IMR-90 (cell line): ENCODE measurements around the gene C19orf73. TPM values are rescaled to one million over a fixed set of nuclear protein-coding genes. Genes with fewer than 3 reads are reported as not detected.

Experiments
- ATAC-seq: fragments of 200-7000 bp; cut with Tn5 transposase; 2 replicates; pipeline ENCODE4 v1.9.1; 2020; ENCODE audit warnings: low read depth, mild to moderate bottlenecking, moderate library complexity
- BruUV-seq: library from RNA; stranded (reverse); fragments of 400-500 nt; replicated peaks from 2 replicates; lab custom pipeline; 2021; lab: Mats Ljungman, UMichigan
- CTCF ChIA-PET: fragments of 300-600 bp; formaldehyde crosslinking; extraction: SDS; loops from one replicate; lab custom pipeline; 2021; ENCODE audit warnings: antibody characterized with exemption; lab: Yijun Ruan, JAX
- POLR2A ChIA-PET: fragments of 300-600 bp; sonication (Branson Sonifier 250); formaldehyde crosslinking; loops from one replicate; lab custom pipeline; 2022; ENCODE audit warnings: antibody characterized with exemption; ENCODE audit not compliant: unreplicated experiment; lab: Charles Lee
- DNase-seq: peaks from one replicate; pipeline ENCODE4 v3.0.0; 2013
- H2AFZ ChIP-seq: replicated peaks from 2 replicates; pipeline ENCODE3; 2013; ENCODE audit warnings: low read length, mild to moderate bottlenecking; ENCODE audit not compliant: poor library complexity
- H2AK5ac ChIP-seq: 2 replicates; pipeline ENCODE4 v1.6.1; 2013; ENCODE audit warnings: low read depth, low read length, inconsistent platforms
- H2AK9ac ChIP-seq: replicated peaks from 2 replicates; pipeline ENCODE3; 2013; ENCODE audit warnings: mild to moderate bottlenecking, low read depth, low read length, moderate library complexity; ENCODE audit not compliant: poor library complexity
- H2BK120ac ChIP-seq: 2 replicates; pipeline ENCODE4 v1.6.1; 2013; ENCODE audit warnings: low read depth, low read length, inconsistent platforms
- H2BK15ac ChIP-seq: 3 replicates; pipeline ENCODE4 v1.6.1; 2013; ENCODE audit warnings: low read depth, low read length, inconsistent platforms
- H2BK20ac ChIP-seq: 2 replicates; pipeline ENCODE4 v1.6.1; 2013; ENCODE audit warnings: low read depth, mild to moderate bottlenecking, inconsistent platforms, low read length, moderate library complexity
- H2BK5ac ChIP-seq: 2 replicates; pipeline ENCODE4 v1.6.1; 2013; ENCODE audit warnings: mild to moderate bottlenecking, low read depth, low read length, inconsistent platforms; ENCODE audit not compliant: poor library complexity, severe bottlenecking
- H3K14ac ChIP-seq: replicated peaks from 2 replicates; pipeline ENCODE4 v1.6.1; 2013; ENCODE audit warnings: low read depth, low read length, inconsistent platforms
- H3K18ac ChIP-seq: 2 replicates; pipeline ENCODE4 v1.6.1; 2013; ENCODE audit warnings: low read depth, low read length, control low read depth
- H3K23ac ChIP-seq: 2 replicates; pipeline ENCODE4 v1.6.1; 2013; ENCODE audit warnings: low read depth, low read length, inconsistent platforms
- H3K27ac ChIP-seq: 2 replicates; pipeline ENCODE4 v1.5.1; 2013; ENCODE audit warnings: mild to moderate bottlenecking, control low read depth, low read length; ENCODE audit not compliant: insufficient read depth
- H3K27me3 ChIP-seq: 2 replicates; pipeline ENCODE4 v1.6.1; 2013; ENCODE audit warnings: low read length; ENCODE audit not compliant: control insufficient read depth, insufficient read depth
- H3K36me3 ChIP-seq: 2 replicates; pipeline ENCODE4 v1.6.1; 2013; ENCODE audit warnings: low read length, mixed read lengths; ENCODE audit not compliant: control insufficient read depth, insufficient read depth
- H3K4ac ChIP-seq: 2 replicates; pipeline ENCODE4 v1.6.1; 2013; ENCODE audit warnings: low read depth, low read length, inconsistent platforms
- H3K4me1 ChIP-seq: 2 replicates; pipeline ENCODE4 v1.6.1; 2013; ENCODE audit warnings: low read length, mixed read lengths; ENCODE audit not compliant: control insufficient read depth, insufficient read depth
- H3K4me2 ChIP-seq: 2 replicates; pipeline ENCODE4 v1.6.1; 2013; ENCODE audit warnings: low read depth, mild to moderate bottlenecking, control low read depth, low read length, moderate library complexity
- H3K4me3 ChIP-seq: 2 replicates; pipeline ENCODE4 v1.5.1; 2013; ENCODE audit warnings: low read depth, mild to moderate bottlenecking, control low read depth, low read length, moderate library complexity; ENCODE audit not compliant: insufficient read depth
- H3K56ac ChIP-seq: 2 replicates; pipeline ENCODE4 v1.6.1; 2013; ENCODE audit warnings: low read length, inconsistent platforms; ENCODE audit not compliant: insufficient read depth; ENCODE audit errors: extremely low read depth
- H3K79me1 ChIP-seq, 2 experiments: 2 replicates each; pipeline ENCODE4 v1.6.1; 2013; ENCODE audit warnings: low read length in 2 of 2, inconsistent platforms in 1 of 2, low read depth in 1 of 2
- H3K9ac ChIP-seq: 2 replicates; pipeline ENCODE4 v1.6.1; 2013; ENCODE audit warnings: low read depth, low read length, control low read depth
- H3K9me1 ChIP-seq: 2 replicates; pipeline ENCODE4 v1.6.1; 2013; ENCODE audit warnings: low read length, inconsistent platforms; ENCODE audit not compliant: insufficient read depth
- H3K9me3 ChIP-seq: 2 replicates; pipeline ENCODE4 v1.6.1; 2013; ENCODE audit warnings: low read length; ENCODE audit not compliant: control insufficient read depth, insufficient read depth
- H4K20me1 ChIP-seq: 2 replicates; pipeline ENCODE4 v1.6.1; 2013; ENCODE audit warnings: low read length, inconsistent platforms; ENCODE audit not compliant: insufficient read depth
- H4K5ac ChIP-seq: 2 replicates; pipeline ENCODE4 v1.6.1; 2013; ENCODE audit warnings: mild to moderate bottlenecking, low read depth, low read length, control low read depth
- H4K8ac ChIP-seq, 2 experiments: 2 replicates each; pipeline ENCODE4 v1.6.1; 2013; ENCODE audit warnings: low read depth in 2 of 2, low read length in 2 of 2, control low read depth in 1 of 2, inconsistent platforms in 1 of 2
- H4K91ac ChIP-seq: 2 replicates; pipeline ENCODE4 v1.6.1; 2013; ENCODE audit warnings: low read depth, low read length, inconsistent platforms; ENCODE audit not compliant: insufficient read depth
- BHLHE40 ChIP-seq: fragments of 150-350 bp; IDR thresholded peaks from 2 replicates; pipeline ENCODE4 v1.6.1; 2016; ENCODE audit warnings: mild to moderate bottlenecking, low read depth, low read length
- CEBPB ChIP-seq: IDR thresholded peaks from 2 replicates; pipeline ENCODE4 v1.6.1; 2012; ENCODE audit warnings: low read depth, low read length, improper control_type of control experiment
- CHD1 ChIP-seq: IDR thresholded peaks from 2 replicates; pipeline ENCODE4 v1.6.1; 2012; ENCODE audit warnings: low read depth, low read length, improper control_type of control experiment
- FOS ChIP-seq: fragments of 150-350 bp; IDR thresholded peaks from 2 replicates; pipeline ENCODE4 v1.6.1; 2016; ENCODE audit warnings: low read depth, low read length
- MAZ ChIP-seq: IDR thresholded peaks from 2 replicates; pipeline ENCODE4 v1.6.1; 2012; ENCODE audit warnings: low read depth, mild to moderate bottlenecking, low read length, improper control_type of control experiment, moderate library complexity, borderline replicate concordance
- MXI1 ChIP-seq: IDR thresholded peaks from 2 replicates; pipeline ENCODE4 v1.6.1; 2012; ENCODE audit warnings: low read depth, mild to moderate bottlenecking, low read length, moderate library complexity, borderline replicate concordance
- NFE2L2 ChIP-seq: fragments of 150-350 bp; IDR thresholded peaks from 2 replicates; pipeline ENCODE4 v1.6.1; 2016; ENCODE audit warnings: low read depth, mild to moderate bottlenecking, low read length
- POLR2A ChIP-seq: IDR thresholded peaks from 2 replicates; pipeline ENCODE4 v1.6.1; 2012; ENCODE audit warnings: mild to moderate bottlenecking, low read depth, low read length
- RAD21 ChIP-seq: IDR thresholded peaks from 2 replicates; pipeline ENCODE4 v1.6.1; 2012; ENCODE audit warnings: low read length, improper control_type of control experiment
- RCOR1 ChIP-seq: IDR thresholded peaks from 2 replicates; pipeline ENCODE4 v1.6.1; 2012; ENCODE audit warnings: mild to moderate bottlenecking, low read length, improper control_type of control experiment; ENCODE audit not compliant: insufficient replicate concordance
- RFX5 ChIP-seq: IDR thresholded peaks from 2 replicates; pipeline ENCODE4 v1.8.0; 2012; ENCODE audit warnings: low read depth, mild to moderate bottlenecking, low read length, moderate library complexity
- SMC3 ChIP-seq: fragments of 150-350 bp; IDR thresholded peaks from 2 replicates; pipeline ENCODE4 v1.6.1; 2016; ENCODE audit warnings: low read depth, mild to moderate bottlenecking, antibody characterized with exemption, low read length, moderate library complexity
- USF2 ChIP-seq: fragments of 150-350 bp; IDR thresholded peaks from 2 replicates; pipeline ENCODE4 v1.6.1; 2017; ENCODE audit warnings: mild to moderate bottlenecking, antibody characterized with exemption, low read length, low read depth
- WGBS, 2 experiments: methylation state at CpG; one replicate each; pipeline versions ENCODE4 v1.1.5 to v1.1.7; 2013; ENCODE audit warnings: missing lambda C conversion rate in 2 of 2; ENCODE audit not compliant: insufficient read length in 1 of 2; ENCODE audit errors: extremely low coverage in 2 of 2; 5-methylcytosine and 5-hydroxymethylcytosine counted together
- dilution Hi-C: fragments of 300-500 bp; cut with HindIII; formaldehyde crosslinking; loops from one replicate; pipeline ENCODE4 v1.14.3; 2018; ENCODE audit warnings: low sequenced_read_pairs; ENCODE audit not compliant: unreplicated experiment
- in situ Hi-C: fragments of 300-500 bp; cut with MboI; formaldehyde crosslinking; loops from 3 replicates; pipeline ENCODE4 v1.14.3; 2019; ENCODE audit warnings: low sequenced_read_pairs, inconsistent platforms, mixed read lengths
- intact Hi-C: fragments of 100-400 bp; cut with micrococcal nuclease; formaldehyde crosslinking; loops from 2 replicates; pipeline ENCODE4 v1.10.0; 2022
- polyA plus RNA-seq, 3 experiments: library from polyadenylated mRNA; depleted of rRNA; stranded (reverse); fragments of >200 nt; gene quantifications; 2 replicates each; pipeline ENCODE4 v1.2.3, GENCODE V29; 2012; ENCODE audit warnings: low replicate concordance in 1 of 3
- total RNA-seq: library from RNA; depleted of rRNA; stranded (reverse); fragments of >200 nt; gene quantifications from 2 replicates; pipeline ENCODE4 v1.2.3, GENCODE V29; 2012
- TF ChIP-seq, protein P1 (sequence below): fragments of 150-350 bp; IDR thresholded peaks from 2 replicates; pipeline ENCODE4 v1.6.1; 2016; ENCODE audit warnings: low read depth, mild to moderate bottlenecking, low read length, moderate library complexity, borderline replicate concordance

The C19orf73 gene
- total and polyA plus RNA-seq, 2 of the 4 experiments (the other 2 are of a cell fraction), result 1.2 TPM; not detected in 1

- TF ChIP-seq, protein P1, sequence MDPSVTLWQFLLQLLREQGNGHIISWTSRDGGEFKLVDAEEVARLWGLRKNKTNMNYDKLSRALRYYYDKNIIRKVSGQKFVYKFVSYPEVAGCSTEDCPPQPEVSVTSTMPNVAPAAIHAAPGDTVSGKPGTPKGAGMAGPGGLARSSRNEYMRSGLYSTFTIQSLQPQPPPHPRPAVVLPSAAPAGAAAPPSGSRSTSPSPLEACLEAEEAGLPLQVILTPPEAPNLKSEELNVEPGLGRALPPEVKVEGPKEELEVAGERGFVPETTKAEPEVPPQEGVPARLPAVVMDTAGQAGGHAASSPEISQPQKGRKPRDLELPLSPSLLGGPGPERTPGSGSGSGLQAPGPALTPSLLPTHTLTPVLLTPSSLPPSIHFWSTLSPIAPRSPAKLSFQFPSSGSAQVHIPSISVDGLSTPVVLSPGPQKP, result no peak
- TF ChIP-seq NFE2L2, result no peak
- TF ChIP-seq FOS, result no peak
- no peak for TF ChIP-seq MAZ
- TF ChIP-seq POLR2A, result no peak
Measured at GRCh38 chr19:49168421-49168820, 49.5 kb upstream of the C19orf73 start (continued).

GRCh38 chr19:49167857-49168409, 49.0 kb upstream of the C19orf73 start:
- Histone ChIP-seq H4K91ac (no peak overlapping the region), H3K4me2 (no peak overlapping the region), H3K4ac (no peak overlapping the region), H3K36me3 (peaks cover 36% of the 10 kb centered on the region), H4K5ac (no peak overlapping the region), H3K79me1 (no peaks in the 10 kb centered on the region), H3K27me3 (no peaks in the 10 kb centered on the region), H2AK5ac (no peak overlapping the region), H3K18ac (no peak overlapping the region), H3K4me1 (no peaks in the 10 kb centered on the region), H2BK5ac (no peak overlapping the region), H3K23ac (no peak overlapping the region), H2AFZ (no peak overlapping the region), H3K27ac (no peak overlapping the region), H2BK20ac (no peak overlapping the region), H2AK9ac (no peak overlapping the region), H3K56ac (no peak overlapping the region), H4K20me1 (no peaks in the 10 kb centered on the region), H4K8ac (no peak overlapping the region), H3K9me3 (no peaks in the 10 kb centered on the region), H3K9me1 (no peaks in the 10 kb centered on the region), H2BK15ac (no peak overlapping the region), H3K4me3 (no peak overlapping the region), H2BK120ac (no peak overlapping the region), H3K9ac (no peak overlapping the region), H3K14ac (no peak overlapping the region)
- no peak for ATAC-seq
- 74% methylated on average over 5 of the region's 25 CpGs; no CpG with 5 or more reads in 1 of the 2 experiments for WGBS, 2 experiments
- no peak for DNase-seq
- in situ Hi-C loops, result no loop called here
- ChIA-PET POLR2A (no interaction called here), CTCF (no interaction called here)
- BruUV-seq, result no TSS peak
- intact Hi-C loops, result no loop called here
- dilution Hi-C loops, result no loop called here
- TF ChIP-seq NFE2L2, result no peak
- TF ChIP-seq RFX5, result no peak
- no peak for TF ChIP-seq CHD1
- no peak for TF ChIP-seq POLR2A
- no peak for TF ChIP-seq RCOR1
- no peak for TF ChIP-seq USF2
- TF ChIP-seq RAD21, result no peak
- TF ChIP-seq CEBPB, result no peak
- TF ChIP-seq MXI1, result no peak
- no peak for TF ChIP-seq SMC3
- TF ChIP-seq FOS, result no peak
- no peak for TF ChIP-seq MAZ
- TF ChIP-seq BHLHE40, result no peak
